ENCODE results near the gene CDHR1.

Gene CDHR1

GRCh38 chr10:84267503-84268126 is 73.3 kb downstream of the CDHR1 start:
- peak; percentile 89 for DNase-seq

GRCh38 chr10:84269162-84269561 is 74.8 kb downstream of the CDHR1 start:
- peak; percentile 50 for DNase-seq
